RWPE2 (cell line): ENCODE measurements around the gene CCR5AS.
A peak's percentile ranks its signal among the peaks of the same experiment; 100 is the strongest.

ENCODE experiments used
- ATAC-seq: fragments of 200-7000 bp; cut with Tn5 transposase; 3 replicates; pipeline ENCODE4 v1.9.1; 2021; ENCODE audit warnings: low read depth
- DNase-seq: peaks from one replicate; pipeline ENCODE4 v3.0.0-alpha.2; 2020; ENCODE audit warnings: low spot score
- H3K27ac ChIP-seq: fragments of 450-650 bp; 2 replicates; pipeline ENCODE4 v1.5.1; 2017; ENCODE audit warnings: mild to moderate bottlenecking; ENCODE audit not compliant: poor library complexity, severe bottlenecking
- H3K27me3 ChIP-seq: fragments of 250-450 bp; sonication (Bioruptor Pico); 2 replicates; pipeline ENCODE4 v1.5.1; 2021; ENCODE audit warnings: mild to moderate bottlenecking, moderate library complexity; ENCODE audit not compliant: insufficient read depth, poor library complexity, severe bottlenecking
- H3K36me3 ChIP-seq: fragments of 250-450 bp; sonication (Bioruptor Pico); 2 replicates; pipeline ENCODE4 v1.5.1; 2020; ENCODE audit warnings: low read depth, mild to moderate bottlenecking, moderate library complexity
- H3K4me1 ChIP-seq: fragments of 250-450 bp; sonication (Bioruptor Pico); 2 replicates; pipeline ENCODE4 v1.5.1; 2021; ENCODE audit warnings: mild to moderate bottlenecking, moderate library complexity; ENCODE audit not compliant: insufficient read depth, poor library complexity, severe bottlenecking
- H3K4me3 ChIP-seq: fragments of 250-450 bp; sonication (Bioruptor Pico); 2 replicates; pipeline ENCODE4 v1.5.1; 2021; ENCODE audit warnings: mild to moderate bottlenecking, moderate library complexity; ENCODE audit not compliant: severe bottlenecking
- H3K9me3 ChIP-seq: fragments of 250-450 bp; sonication (Bioruptor Pico); 2 replicates; pipeline ENCODE4 v1.5.1; 2021; ENCODE audit warnings: mild to moderate bottlenecking, moderate library complexity; ENCODE audit not compliant: severe bottlenecking
- CTCF ChIP-seq: fragments of 450-650 bp; IDR thresholded peaks from one replicate; pipeline ENCODE4 v1.5.1; 2017; ENCODE audit warnings: mild to moderate bottlenecking, moderate library complexity; ENCODE audit not compliant: poor library complexity, severe bottlenecking

Gene CCR5AS

GRCh38 chr3:46454209-46454595 lies 47.3 kb upstream of the CCR5AS start:
- Histone ChIP-seq H3K4me3 (no peak overlapping the region), H3K27me3 (peaks cover 4% of the 10 kb centered on the region), H3K27ac (no peak overlapping the region), H3K36me3 (no peaks in the 10 kb centered on the region), H3K4me1 (no peaks in the 10 kb centered on the region), H3K9me3 (no peaks in the 10 kb centered on the region)
- ATAC-seq (no peak), DNase-seq (no peak)
- no peak for TF ChIP-seq CTCF

GRCh38 chr3:46453526-46454208 lies 46.8 kb upstream of the CCR5AS start:
- Histone ChIP-seq H3K4me1 (no peaks in the 10 kb centered on the region), H3K9me3 (no peaks in the 10 kb centered on the region), H3K27ac (no peak overlapping the region), H3K36me3 (no peaks in the 10 kb centered on the region), H3K27me3 (peaks cover 4% of the 10 kb centered on the region), H3K4me3 (no peak overlapping the region)
- TF ChIP-seq CTCF, result no peak
- no peak for DNase-seq
- no peak for ATAC-seq

GRCh38 chr3:46449755-46450552 lies 43.1 kb upstream of the CCR5AS start:
- H3K4me3 ChIP-seq, result no peak overlapping the region
- H3K9me3 ChIP-seq, result no peaks in the 10 kb centered on the region
- no peaks in the 10 kb centered on the region for H3K4me1 ChIP-seq
- H3K27ac ChIP-seq, result no peak overlapping the region
- peak; percentile 59 for TF ChIP-seq CTCF
- H3K36me3 ChIP-seq, result no peaks in the 10 kb centered on the region
- ATAC-seq (no peak), DNase-seq (no peak)
- H3K27me3 ChIP-seq, result peaks cover 4% of the 10 kb centered on the region

- Histone ChIP-seq H3K4me1 (no peaks in the 10 kb centered on the region), H3K27ac (no peak overlapping the region), H3K9me3 (no peaks in the 10 kb centered on the region), H3K27me3 (peaks cover 4% of the 10 kb centered on the region), H3K4me3 (no peak overlapping the region), H3K36me3 (no peaks in the 10 kb centered on the region)
- no peak for DNase-seq
- TF ChIP-seq CTCF, result no peak
- no peak for ATAC-seq
These were observed 41.9 kb upstream of the CCR5AS start for GRCh38 chr3:46448721-46449120.
